ENCODE data around the gene OR4D9.

OR4D9 gene

DNA sequence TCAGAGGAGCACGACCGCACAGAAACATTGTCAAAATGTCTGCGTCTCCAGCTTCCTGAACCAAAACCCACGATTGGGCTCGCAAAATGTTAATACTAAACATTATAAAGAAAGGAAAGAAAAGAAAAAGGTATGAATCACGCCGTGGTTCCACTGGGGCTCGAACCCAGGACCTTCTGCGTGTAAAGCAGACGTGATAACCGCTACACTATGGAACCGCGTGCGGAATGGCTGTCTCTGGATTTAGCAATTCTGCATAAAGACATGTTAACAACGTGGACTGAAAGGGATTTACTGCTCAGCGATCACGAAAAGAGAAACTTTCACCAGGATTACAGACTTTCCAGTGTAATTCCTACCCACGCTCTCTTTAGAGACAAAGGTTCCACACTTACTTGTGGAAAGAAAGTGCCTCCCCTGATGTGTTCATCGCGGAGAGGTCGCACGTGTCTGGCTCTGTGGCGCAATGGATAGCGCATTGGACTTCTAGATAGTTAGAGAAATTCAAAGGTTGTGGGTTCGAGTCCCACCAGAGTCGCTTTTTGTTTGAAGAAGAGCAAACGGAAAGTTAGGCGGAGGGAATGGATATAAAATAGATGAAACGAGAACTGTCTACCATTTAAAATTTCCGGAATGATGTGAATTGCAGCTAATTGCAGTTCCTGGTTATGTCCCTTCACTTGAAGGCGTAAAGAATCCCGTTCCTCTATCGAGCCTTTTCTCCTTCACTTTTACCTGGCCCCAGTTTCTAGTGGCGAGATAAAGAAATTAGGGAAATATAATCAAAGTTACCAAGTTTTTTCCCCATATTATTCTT is 39.7 kb downstream of the OR4D9 start:
- peak; percentile 97 for DNase-seq

DNA sequence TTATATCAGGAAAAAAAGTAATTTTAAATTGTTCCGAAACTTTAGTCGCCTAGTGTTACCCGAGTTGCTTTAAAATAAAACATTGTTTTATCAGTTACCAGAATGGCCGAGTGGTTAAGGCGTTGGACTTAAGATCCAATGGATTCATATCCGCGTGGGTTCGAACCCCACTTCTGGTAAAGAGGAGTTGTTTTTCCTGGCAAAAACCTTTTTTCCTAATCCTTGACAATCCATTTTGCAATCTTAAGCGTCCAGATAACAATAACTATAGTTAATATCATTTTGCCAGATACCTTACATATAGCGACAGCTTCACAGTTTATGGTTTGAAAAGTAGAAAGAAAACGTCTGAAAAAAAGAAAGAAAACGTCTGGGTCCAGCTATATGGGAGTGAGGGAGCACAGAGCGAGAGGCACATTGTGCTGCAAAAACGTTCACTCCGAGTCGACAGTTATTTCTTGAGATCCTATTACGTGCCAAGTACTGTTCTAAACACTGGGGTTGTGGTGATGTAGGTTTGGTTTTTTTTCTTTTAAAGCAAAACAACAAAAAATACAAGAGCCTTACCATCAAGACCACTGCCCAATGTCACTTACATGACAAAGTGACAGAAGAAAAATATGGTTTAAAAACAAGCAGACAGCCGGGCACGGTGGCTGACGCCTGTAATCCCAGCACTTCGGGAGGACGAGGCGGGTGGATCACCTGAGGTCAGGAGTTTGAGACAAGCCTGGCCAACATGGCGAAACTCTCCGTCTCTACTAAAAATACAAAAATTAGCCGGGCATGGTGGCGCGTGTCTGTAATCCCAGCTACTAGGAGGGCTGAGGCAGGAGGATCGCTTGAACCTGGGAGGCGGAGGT is 40.6 kb downstream of the OR4D9 start:
- DNase-seq, result peak; percentile 87

DNA sequence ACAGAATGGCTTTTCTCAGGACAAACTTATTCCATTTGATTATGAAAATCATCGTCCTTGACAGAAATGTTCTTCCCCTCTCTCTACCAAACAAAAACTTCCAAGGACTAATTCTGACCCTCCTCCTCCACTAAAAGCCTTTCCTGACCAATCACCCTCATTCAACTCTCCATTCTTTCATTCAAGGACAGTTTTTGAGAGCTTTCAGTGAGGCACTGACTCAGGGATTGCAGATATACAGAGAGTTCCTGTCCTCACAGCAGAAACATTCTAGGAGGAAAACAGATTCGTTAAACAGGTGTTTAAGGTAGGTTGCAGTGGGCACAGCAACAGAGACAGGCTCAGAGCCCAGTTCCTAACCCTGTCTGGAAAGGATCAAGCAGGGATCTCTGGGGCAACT is 41.5 kb downstream of the OR4D9 start:
- no peak for DNase-seq

DNA sequence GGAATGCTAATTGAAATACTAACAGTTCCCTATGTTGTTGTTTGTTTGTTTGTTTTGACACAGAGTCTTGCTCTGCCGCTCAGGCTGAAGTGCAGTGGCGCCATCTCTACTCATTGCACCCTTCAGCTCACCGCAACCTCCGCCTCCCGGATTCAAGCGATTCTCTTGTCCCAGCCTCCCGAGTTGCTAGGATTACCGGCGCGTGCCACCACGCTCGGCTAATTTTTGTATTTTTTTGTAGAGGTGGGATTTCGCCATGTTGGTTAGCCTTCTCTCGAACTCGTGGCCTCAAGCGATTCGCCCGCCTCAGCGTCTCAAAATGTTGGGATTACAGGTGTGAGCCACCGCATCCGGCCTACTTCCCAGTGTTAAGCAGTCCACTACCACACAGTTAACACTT is 42.0 kb downstream of the OR4D9 start:
- DNase-seq, result no peak

DNA sequence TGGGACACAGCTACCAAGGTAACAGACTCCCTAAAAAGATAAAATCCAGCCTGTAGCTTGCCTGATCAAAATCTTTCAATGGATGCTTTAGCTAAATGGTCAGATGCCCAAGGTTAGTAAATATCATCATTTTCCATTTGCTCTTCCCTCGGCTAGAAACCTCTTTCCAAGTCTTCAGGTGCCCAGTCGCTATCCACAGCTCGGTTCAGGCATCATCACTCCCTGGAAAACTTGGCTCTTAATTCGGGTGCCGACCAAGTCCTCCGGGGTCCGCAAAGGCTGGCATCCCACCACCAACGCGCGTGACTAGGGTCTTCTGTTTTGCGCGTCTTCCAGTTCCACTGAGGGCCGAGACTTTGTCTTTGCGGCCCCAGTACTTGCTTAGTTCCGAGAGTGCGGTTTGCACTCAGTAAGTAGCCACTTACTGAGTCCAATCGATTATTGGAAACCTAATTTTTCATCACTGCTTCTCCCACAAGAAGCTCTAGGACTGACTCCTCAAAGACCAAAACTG is 44.3 kb downstream of the OR4D9 start:
- no peak for DNase-seq

DNA sequence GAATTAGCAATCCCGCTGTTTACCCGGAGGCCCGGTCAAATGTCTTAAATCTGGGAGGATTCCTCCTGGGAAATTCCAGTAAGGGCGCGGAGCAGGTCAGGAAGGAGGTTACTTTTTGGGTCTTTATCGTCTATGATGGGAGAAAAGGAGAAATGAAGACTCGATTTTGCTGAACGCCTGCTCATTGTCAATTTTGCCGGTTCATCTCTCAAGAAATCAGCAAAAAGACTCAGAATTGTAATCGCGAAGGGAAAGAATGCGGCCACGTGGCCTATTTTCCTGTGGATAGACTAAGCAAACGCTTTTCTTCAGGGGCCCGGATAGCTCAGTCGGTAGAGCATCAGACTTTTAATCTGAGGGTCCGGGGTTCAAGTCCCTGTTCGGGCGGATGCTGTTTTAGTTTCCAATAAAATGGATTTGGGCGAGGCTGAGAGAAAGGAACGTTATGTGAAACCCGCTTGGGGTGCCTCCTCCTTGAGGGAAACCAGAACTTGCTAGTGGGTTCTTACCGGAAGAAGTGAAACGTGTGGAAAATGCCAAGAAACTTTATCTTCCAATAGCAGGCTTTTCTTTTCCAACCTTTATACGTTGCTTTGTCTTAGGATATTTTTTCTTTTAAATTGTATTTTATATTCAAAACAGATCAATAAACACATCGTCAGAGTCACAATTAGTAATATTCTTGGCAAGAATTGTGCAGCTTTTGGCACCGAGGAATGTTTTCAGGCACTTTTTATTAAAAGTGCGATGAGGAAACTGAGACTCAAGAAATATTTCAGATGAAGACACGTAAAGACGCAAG is 45.0 kb downstream of the OR4D9 start:
- DNase-seq, result peak; percentile 96

DNA sequence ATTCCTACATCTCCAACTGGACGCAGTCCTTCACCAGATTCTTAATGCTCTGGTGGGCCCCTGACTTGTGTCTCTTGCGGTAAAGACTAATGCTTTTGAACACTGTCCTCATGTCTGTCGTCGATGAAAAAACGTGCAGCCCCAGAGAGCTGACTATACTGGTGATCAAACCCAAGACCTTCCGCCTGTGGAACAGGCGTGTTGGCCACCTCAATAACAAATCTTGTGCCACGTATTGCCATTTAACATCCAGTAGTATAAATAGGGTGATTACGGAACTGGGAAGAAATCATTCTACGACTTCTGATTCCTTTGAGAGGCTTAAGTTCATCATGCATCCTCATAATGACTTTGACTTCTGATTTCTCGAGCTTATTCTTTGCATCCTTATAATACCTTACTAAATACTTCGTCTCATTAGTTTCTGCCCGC is 45.6 kb downstream of the OR4D9 start:
- no peak for DNase-seq

DNA sequence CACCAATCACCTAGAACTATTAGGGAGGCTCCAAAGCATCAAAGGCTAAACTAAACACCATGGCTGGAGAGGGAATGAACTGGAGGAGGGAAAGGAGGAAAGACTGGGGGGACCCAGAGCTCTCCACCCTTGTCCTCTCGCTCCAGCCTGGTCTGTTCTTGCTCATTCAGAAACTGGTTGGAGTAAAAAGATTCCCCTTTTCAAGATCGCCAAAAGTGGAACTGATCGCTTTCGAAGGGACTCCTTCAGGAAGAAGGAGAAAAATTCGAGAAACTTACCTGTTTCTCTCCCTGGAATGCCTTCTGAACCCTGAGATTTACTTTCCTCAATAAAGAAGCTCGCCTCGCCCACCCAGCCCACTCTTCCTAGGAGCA is 46.9 kb downstream of the OR4D9 start:
- no peak for DNase-seq

DNA sequence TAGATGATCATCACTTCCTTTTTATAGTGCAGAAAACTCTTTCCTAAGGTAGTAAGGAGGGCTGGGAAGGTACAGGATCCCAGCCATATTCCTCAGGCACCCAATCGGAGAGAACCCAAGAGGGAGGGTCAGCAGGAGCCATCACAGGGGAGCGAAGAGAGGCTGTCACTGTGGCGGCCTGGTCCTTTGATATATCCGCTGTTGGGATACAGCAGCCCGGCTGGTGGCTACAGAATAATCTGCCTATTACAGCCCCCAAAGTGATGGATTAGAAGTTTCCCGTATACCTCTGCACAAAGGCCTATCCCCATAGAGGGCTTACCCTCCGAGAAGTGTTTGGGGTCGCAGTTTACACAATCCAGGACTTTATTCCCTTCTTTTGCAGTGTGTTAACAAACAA is 48.5 kb downstream of the OR4D9 start:
- no peak for DNase-seq

DNA sequence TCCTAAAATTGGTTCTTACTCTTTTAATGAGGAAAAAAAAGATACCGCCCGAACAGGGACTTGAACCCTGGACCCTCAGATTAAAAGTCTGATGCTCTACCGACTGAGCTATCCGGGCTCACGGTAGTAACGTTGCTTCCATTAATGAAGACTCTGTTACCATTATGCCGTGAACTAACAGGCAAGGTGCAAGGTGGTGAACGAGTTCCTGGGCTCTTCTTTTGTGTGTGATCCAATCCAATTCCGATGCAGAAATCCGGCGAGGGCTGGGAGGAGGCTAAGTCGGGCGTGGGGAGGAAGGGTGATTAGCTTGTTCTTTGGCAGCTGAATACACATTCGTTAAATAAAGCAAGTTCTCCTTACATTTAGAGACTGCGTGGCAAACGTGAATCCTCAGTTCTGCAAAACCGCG is 49.0 kb downstream of the OR4D9 start:
- DNase-seq, result peak; percentile 76

DNA sequence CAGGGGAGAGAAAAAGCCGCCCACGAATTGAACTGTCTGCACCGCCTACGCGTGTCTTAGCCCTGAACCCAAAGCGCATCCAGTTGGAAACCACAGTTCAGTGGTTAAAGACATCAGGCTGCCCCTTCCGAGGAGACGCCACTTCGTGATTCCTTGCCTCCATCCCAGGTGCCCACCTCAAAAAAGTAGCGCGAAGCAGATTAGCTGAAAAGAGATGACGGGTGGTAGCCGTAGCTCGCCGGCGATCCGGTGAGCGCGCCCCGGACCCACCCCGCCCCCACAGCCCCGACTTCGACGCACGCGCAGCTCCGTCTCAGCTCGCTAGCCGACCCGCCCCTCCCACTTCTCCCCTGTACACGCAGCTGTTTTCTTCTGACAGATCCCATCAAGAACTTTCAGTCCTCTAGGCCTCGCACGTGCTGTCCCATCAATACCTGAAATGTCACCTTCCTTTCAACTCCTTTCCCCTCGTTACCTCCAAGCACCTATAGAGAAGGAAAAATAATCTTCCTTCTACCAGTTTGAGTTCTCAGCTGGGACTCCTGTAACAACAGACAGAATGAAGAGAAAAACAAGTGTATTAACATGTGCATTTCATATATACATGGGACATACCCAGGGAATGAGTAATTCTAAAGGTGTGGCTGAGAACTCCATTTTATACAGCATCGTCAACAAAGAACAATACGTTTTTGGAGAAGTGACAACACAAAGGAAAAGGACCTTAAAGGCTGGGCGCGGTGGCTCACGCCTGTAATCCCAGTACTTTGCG is 49.5 kb downstream of the OR4D9 start:
- peak; percentile 83 for DNase-seq

DNA sequence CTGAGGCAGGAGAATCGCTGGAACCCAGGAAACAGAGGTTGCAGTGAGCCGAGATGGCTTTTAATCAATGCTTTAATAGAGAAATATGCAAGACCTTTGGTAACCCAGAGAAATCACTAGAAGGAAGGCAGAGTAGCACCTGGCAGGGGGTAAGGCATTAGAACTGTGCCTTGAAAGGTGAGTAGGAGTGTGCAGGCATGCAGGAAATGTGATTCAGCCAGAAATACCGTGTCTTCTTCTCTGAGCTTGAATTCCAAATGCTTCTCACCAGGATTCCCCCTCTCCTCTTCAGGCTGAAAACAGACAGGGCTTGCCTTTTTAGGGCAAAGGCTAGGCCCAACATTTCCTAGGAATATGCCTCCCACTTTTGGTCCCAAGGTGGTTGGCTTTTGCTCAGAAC is 51.0 kb downstream of the OR4D9 start:
- DNase-seq, result no peak
